HEK293 (cell line): Measurements from ENCODE around the gene JOSD1.

Experiments used
- CTCF ChIP-seq: fragments of 450-650 bp; formaldehyde crosslinking; IDR thresholded peaks from 2 replicates; pipeline ENCODE4 v1.5.1; 2016; ENCODE audit warnings: missing biosample characterization, missing genetic modification characterization
- ZNF768 ChIP-seq: fragments of 450-650 bp; formaldehyde crosslinking; IDR thresholded peaks from 2 replicates; pipeline ENCODE4 v1.5.1; 2018; ENCODE audit warnings: missing biosample characterization, mild to moderate bottlenecking, missing genetic modification characterization

- TF ChIP-seq CTCF (no peak), ZNF768 (tag by site-specific recombination) (no peak)
These were observed 18.5 kb upstream of the JOSD1 start for GRCh38 chr22:38719196-38719595.
